Cortex of kidney (tissue), 1 donor: ENCODE measurements around the gene PCDHA8.
"Not testable (repeated sequence)": the region's sequence is repeated elsewhere in the genome, so short reads cannot be mapped to it uniquely, and the experiment has no call there.

Experiments used
- DNase-seq: peaks from one replicate; lab custom pipeline; 2025; lab: John Stamatoyannopoulos, UW

Gene PCDHA8

GRCh38 chr5:140869555-140869886 lies 28.5 kb downstream of the PCDHA8 start:
- DNase-seq = no peak

GRCh38 chr5:140870221-140871201 lies 29.5 kb downstream of the PCDHA8 start:
- no peak for DNase-seq

GRCh38 chr5:140875085-140876065 lies 34.4 kb downstream of the PCDHA8 start, which contains the start of gene PCDHA12:
PCDHA12 (plus strand) TSS chr5:140875308; CDS start chr5:140875473, 165 bp downstream.
- no peak for DNase-seq

GRCh38 chr5:140876541-140877261 lies 35.7 kb downstream of the PCDHA8 start:
- DNase-seq = not testable (repeated sequence)

GRCh38 chr5:140877262-140877581 lies 36.2 kb downstream of the PCDHA8 start:
- no peak for DNase-seq

GRCh38 chr5:140881889-140882590 lies 41.1 kb downstream of the PCDHA8 start, which contains the start of gene PCDHA13:
PCDHA13 (plus strand) TSS chr5:140882124; CDS start chr5:140882269, 145 bp downstream.
- no peak for DNase-seq

GRCh38 chr5:140882591-140882899 lies 41.6 kb downstream of the PCDHA8 start:
- no peak for DNase-seq

GRCh38 chr5:140883373-140883772 lies 42.4 kb downstream of the PCDHA8 start:
- no peak for DNase-seq

- no peak for DNase-seq
Observed at GRCh38 chr5:140883927-140884697, 43.1 kb downstream of the PCDHA8 start.
